Stimulated activated CD8-positive, alpha-beta memory T cell treated with anti-CD3 and anti-CD28 coated beads, Interleukin-12 subunit alpha, Interleukin-12 subunit beta, amount 100 ng/mL, for 1 hour (primary cell): Measurements from ENCODE around the gene HNRNPF.
"Not testable (repeated sequence)": the region's sequence is repeated elsewhere in the genome, so short reads cannot be mapped to it uniquely, and the experiment has no call there.

Experiments used
- DNase-seq: peaks from one replicate; pipeline ENCODE4 v3.0.0-alpha.2; 2020; ENCODE audit warnings: low read depth

Gene HNRNPF

GRCh38 chr10:43408710-43409384 is at the start of gene HNRNPF:
Gene HNRNPF (minus strand): TSS chr10:43409186. CDS start chr10:43387884, 21,302 bp downstream.
- peak; percentile 86 for DNase-seq

- no peak for DNase-seq
Measured at GRCh38 chr10:43458227-43458626, 49.2 kb upstream of the HNRNPF start.

GRCh38 chr10:43456561-43456960 is 47.6 kb upstream of the HNRNPF start:
- not testable (repeated sequence) for DNase-seq

- not testable (repeated sequence) for DNase-seq
Measured at GRCh38 chr10:43454025-43454424, 45.0 kb upstream of the HNRNPF start.

GRCh38 chr10:43453266-43453831 is 44.4 kb upstream of the HNRNPF start:
- DNase-seq: no peak

GRCh38 chr10:43452356-43452914 is 43.4 kb upstream of the HNRNPF start:
- DNase-seq: no peak

GRCh38 chr10:43448742-43449141 is 39.8 kb upstream of the HNRNPF start:
- no peak for DNase-seq

- not testable (repeated sequence) for DNase-seq
Measured at GRCh38 chr10:43446219-43447017, 37.4 kb upstream of the HNRNPF start.

GRCh38 chr10:43444897-43445466 is 36.0 kb upstream of the HNRNPF start:
- DNase-seq: no peak

- no peak for DNase-seq
Measured at GRCh38 chr10:43444323-43444722, 35.3 kb upstream of the HNRNPF start.

- DNase-seq: no peak
Measured at GRCh38 chr10:43440463-43441134, 31.6 kb upstream of the HNRNPF start.

GRCh38 chr10:43437141-43437870 is 28.3 kb upstream of the HNRNPF start:
- DNase-seq: no peak

- peak; percentile 77 for DNase-seq
Measured at GRCh38 chr10:43436291-43437140, 27.5 kb upstream of the HNRNPF start, which contains the start of gene ZNF487. Gene ZNF487 (plus strand): TSS chr10:43437111. CDS start chr10:43475814, 38,703 bp downstream.

GRCh38 chr10:43430926-43431663 is 22.1 kb upstream of the HNRNPF start:
- no peak for DNase-seq

GRCh38 chr10:43427166-43427825 is 18.3 kb upstream of the HNRNPF start:
- DNase-seq: no peak

GRCh38 chr10:43426476-43426875 is 17.5 kb upstream of the HNRNPF start:
- not testable (repeated sequence) for DNase-seq

GRCh38 chr10:43424416-43424815 is 15.4 kb upstream of the HNRNPF start:
- no peak for DNase-seq

- not testable (repeated sequence) for DNase-seq
Measured at GRCh38 chr10:43421944-43422343, 13.0 kb upstream of the HNRNPF start.

GRCh38 chr10:43421519-43421918 is 12.5 kb upstream of the HNRNPF start:
- DNase-seq: no peak
